Memory B cell (primary cell): ENCODE data around the gene RBM39.
A peak's percentile ranks its signal among the peaks of the same experiment; 100 is the strongest.
"Not testable (repeated sequence)": the region's sequence is repeated elsewhere in the genome, so short reads cannot be mapped to it uniquely, and the experiment has no call there.

Experiments used
- ATAC-seq: fragments of 150-1000 bp; cut with Tn5 transposase; 2 replicates; pipeline ENCODE4 v1.10.0; 2021; ENCODE audit warnings: low read depth, mild to moderate bottlenecking, moderate library complexity
- DNase-seq, 2 donors: peaks; one replicate each; pipeline ENCODE4 v3.0.0; 2022; ENCODE audit warnings: low spot score in 2 of 2
- H3K27ac Mint-ChIP-seq: one replicate; pipeline ENCODE4 v1.8.0; 2022; ENCODE audit warnings: mild to moderate bottlenecking, moderate library complexity, mixed read lengths
- H3K27me3 Mint-ChIP-seq: one replicate; pipeline ENCODE4 v1.8.0; 2022; ENCODE audit warnings: mixed read lengths
- H3K36me3 Mint-ChIP-seq: one replicate; pipeline ENCODE4 v1.8.0; 2022; ENCODE audit warnings: mild to moderate bottlenecking, mixed read lengths
- H3K4me1 Mint-ChIP-seq: one replicate; pipeline ENCODE4 v1.8.0; 2022; ENCODE audit warnings: mixed read lengths
- H3K4me3 Mint-ChIP-seq: one replicate; pipeline ENCODE4 v1.8.0; 2022; ENCODE audit warnings: mild to moderate bottlenecking, moderate library complexity, mixed read lengths
- H3K9me3 Mint-ChIP-seq: one replicate; pipeline ENCODE4 v1.8.0; 2022; ENCODE audit warnings: mixed read lengths

Gene RBM39

GRCh38 chr20:35729283-35729807 is 12.7 kb downstream of the RBM39 start:
- Mint-ChIP-seq H3K27ac (no peak overlapping the region), H3K36me3 (peaks cover 30% of the 10 kb centered on the region), H3K9me3 (no peaks in the 10 kb centered on the region), H3K27me3 (no peaks in the 10 kb centered on the region), H3K4me3 (no peak overlapping the region), H3K4me1 (peaks cover 10% of the 10 kb centered on the region)
- ATAC-seq, result no peak
- no peak for DNase-seq

DNA sequence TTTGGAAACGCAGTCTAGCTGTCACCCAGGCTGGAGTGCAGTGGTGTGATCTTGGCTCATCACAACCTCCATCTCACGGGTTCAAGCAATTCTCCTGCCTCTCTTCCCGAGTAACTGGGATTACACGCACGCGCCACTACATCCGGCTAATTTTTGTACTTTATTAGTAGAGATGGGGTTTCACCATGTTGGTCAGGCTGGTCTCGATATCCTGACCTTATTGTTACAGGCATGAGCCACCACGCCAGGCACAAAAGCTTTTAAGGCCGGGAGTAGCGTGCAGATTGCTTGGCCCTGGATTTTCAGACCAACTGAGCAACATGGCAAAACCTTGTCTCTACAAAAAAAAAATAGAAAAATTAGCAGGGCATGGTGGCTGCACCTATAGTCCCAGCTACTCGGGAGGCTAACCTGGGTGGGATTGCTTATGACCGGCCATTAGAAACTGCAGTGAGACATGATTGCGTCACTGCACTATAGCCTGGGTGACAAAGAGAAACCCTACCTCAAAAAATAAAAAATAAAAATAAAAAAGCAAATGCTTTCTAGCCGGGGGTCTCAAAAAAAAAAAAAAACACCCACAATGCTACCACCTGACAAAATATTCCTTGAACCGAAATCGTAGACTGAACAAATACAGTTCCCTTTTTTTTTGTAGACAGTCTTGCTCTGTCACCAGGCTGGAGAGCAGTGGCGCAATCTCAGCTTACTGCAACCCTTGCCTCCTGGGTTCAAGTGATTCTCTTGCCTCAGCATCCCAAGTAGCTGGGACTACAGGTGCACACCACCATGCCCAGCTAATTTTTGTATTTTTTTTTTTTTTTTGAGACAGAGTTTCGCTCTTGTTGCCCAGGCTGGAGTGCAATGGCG is 15.0 kb downstream of the RBM39 start:
- Mint-ChIP-seq H3K9me3 (no peaks in the 10 kb centered on the region), H3K27ac (no peak overlapping the region), H3K27me3 (no peaks in the 10 kb centered on the region), H3K4me3 (no peak overlapping the region), H3K36me3 (peaks cover 29% of the 10 kb centered on the region), H3K4me1 (peaks cover 9% of the 10 kb centered on the region)
- DNase-seq, result no peak
- peak; percentile 10 for ATAC-seq

DNA sequence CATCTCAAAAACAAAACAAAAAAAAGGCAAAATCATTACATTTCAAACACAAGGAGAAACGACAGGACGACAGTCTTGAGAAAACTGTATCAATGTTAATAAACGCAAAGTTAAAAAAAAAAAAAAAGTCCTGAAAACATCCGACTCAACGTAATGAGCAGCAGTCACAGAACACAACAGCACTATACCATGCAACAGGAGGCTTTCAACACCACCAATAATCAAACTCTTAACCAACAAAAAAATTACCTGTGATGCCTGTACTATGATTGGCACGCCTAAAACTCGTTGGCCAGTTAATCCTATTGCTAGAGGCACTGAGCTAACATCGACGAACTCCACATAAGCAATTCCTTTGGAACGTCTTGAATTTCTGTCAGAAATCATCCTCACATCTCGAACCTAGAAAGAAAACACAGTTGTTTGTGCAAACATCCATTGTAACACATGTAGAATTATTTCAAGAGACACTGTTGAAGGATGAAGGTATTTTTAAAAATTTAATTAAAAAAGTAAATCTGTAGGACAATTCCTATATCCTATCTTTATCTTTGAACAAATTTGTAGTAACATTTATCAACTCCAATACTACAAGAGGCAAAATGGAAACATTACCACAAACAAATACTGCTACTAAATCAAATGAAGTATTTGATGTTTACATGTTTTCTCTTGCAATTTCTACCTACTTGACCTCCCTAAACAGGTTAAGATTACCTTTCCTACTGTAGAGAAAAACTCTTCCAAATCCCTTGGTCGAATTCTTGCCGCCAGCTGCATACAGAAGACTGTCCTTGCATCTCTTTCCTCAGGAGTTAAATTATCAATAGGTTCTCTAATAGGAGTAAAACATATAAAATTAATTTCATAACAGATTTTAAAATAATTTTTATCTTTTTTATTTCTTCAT is 17.5 kb downstream of the RBM39 start:
- Mint-ChIP-seq H3K9me3 (no peaks in the 10 kb centered on the region), H3K4me1 (peaks cover 8% of the 10 kb centered on the region), H3K27me3 (no peaks in the 10 kb centered on the region), H3K4me3 (no peak overlapping the region), H3K36me3 (peaks cover 32% of the 10 kb centered on the region), H3K27ac (no peak overlapping the region)
- no peak for ATAC-seq
- no peak for DNase-seq

DNA sequence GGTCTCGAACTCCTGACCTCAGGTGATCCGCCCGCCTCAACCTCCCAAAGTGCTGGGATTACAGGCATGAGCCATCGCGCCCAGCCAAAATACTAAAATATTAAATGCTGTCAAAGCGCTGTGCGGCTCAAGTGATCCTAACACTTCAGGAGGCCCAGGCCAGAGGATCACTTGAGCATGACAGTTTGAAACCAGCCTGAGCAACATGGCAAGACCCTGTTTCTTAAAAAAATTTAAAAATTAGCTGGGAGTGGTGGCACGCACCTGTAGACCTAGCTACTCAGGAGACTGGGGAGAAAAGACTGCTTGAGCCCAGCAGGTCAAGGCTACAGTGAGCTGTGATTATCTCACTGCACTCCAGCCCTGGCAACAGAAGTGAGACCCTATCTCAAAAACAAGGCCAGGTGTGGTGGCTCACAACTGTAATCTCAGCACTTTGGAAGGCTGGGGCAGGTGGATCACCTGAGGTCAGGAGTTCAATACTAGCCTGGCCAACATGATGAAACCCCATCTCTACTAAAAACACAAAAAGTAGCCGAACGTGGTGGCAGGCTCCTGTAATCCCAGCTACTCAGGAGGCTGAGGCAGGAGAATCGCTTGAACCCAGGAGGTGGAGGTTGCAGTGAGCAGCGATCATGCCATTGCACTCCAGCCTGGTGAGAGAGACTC is 18.3 kb downstream of the RBM39 start:
- H3K4me1 Mint-ChIP-seq, ATAC-seq, H3K4me3 Mint-ChIP-seq, H3K27ac Mint-ChIP-seq, H3K27me3 Mint-ChIP-seq, H3K9me3 Mint-ChIP-seq, DNase-seq: not testable (repeated sequence)
- H3K36me3 Mint-ChIP-seq, result peaks cover 34% of the 10 kb centered on the region

DNA sequence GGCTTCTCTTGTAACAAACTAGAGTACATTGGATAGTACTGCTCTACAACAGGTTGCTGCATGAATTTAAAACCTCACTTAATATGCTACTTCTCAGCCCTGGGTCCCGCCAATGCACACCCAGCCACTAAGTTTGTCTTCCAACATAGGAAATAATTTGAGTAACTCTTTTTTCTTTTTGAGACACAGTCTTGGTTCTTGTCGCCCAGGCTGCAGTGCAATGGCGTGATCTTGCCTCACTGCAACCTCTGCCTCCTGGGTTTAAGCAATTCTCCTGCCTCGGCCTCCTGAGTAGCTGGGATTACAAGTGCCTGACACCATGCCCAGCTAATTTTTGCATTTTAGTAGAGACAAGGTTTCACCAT is 18.8 kb downstream of the RBM39 start:
- peaks cover 34% of the 10 kb centered on the region for H3K36me3 Mint-ChIP-seq
- not testable (repeated sequence) for ATAC-seq, DNase-seq

GRCh38 chr20:35721621-35722020 is 20.4 kb downstream of the RBM39 start:
- no peaks in the 10 kb centered on the region for H3K27me3 Mint-ChIP-seq
- DNase-seq, result no peak
- no peak for ATAC-seq
- peaks cover 10% of the 10 kb centered on the region for H3K4me1 Mint-ChIP-seq
- no peak overlapping the region for H3K4me3 Mint-ChIP-seq
- peaks cover 33% of the 10 kb centered on the region for H3K36me3 Mint-ChIP-seq
- no peaks in the 10 kb centered on the region for H3K9me3 Mint-ChIP-seq
- peak overlapping the region; percentile 69 for H3K27ac Mint-ChIP-seq

More for the DNA sequence above, 18.8 kb downstream of the RBM39 start:
- not testable (repeated sequence) for H3K4me3 Mint-ChIP-seq, H3K4me1 Mint-ChIP-seq, H3K9me3 Mint-ChIP-seq, H3K27me3 Mint-ChIP-seq, H3K27ac Mint-ChIP-seq

GRCh38 chr20:35721219-35721618 is 20.8 kb downstream of the RBM39 start:
- Mint-ChIP-seq H3K36me3 (peaks cover 35% of the 10 kb centered on the region), H3K9me3 (no peaks in the 10 kb centered on the region), H3K4me1 (peaks cover 10% of the 10 kb centered on the region), H3K27me3 (no peaks in the 10 kb centered on the region), H3K4me3 (no peak overlapping the region), H3K27ac (no peak overlapping the region)
- no peak for ATAC-seq
- DNase-seq, result no peak

DNA sequence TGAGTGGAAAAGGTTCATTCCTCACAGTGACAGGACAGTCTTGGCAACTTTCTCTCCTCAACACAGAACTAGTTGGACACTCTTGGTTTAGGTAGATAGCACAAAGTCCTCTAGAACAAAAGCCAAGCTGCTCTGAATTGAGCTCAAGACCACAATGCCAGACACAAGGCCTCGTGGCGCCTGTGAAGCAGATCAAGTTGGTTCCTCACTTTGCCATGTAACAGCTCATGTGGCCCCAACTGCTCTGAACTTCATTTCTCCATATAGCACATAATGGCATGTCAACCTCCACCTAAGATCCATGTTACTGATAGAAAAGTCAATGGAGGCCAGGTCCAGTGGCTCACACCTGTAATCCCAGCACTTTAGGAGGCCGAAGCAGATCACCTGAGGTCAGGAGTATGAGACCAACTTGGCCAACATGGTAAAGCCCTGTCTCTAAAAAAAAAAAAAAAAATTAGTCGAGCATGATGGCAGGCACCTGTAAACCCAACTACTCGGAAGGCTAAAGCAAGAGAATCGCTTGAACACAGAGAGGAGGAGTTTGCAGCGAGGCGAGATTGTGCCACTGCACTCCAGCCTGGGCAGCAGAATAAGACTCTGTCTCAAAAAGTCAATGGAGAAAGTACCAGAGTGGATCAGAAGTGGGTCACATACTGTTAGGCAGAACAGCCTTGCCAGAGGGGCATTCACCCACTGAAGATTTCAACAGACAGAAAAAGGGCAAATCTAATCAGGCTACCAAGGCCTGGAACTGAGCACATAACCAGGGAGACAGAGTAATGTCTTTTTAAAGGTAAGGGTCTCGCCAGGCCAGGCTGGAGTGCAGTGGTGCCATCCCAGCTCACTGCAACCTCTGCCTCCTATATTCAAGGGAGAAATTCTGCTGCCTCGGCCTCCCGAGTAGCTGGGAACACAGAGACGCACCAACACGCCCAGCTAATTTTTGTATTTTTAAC is 21.6 kb downstream of the RBM39 start:
- peak overlapping the region; percentile 68 for H3K27ac Mint-ChIP-seq
- H3K36me3 Mint-ChIP-seq, result peaks cover 36% of the 10 kb centered on the region
- H3K27me3 Mint-ChIP-seq, result no peaks in the 10 kb centered on the region
- H3K4me1 Mint-ChIP-seq, result peaks cover 12% of the 10 kb centered on the region
- no peak for DNase-seq
- H3K9me3 Mint-ChIP-seq, result no peaks in the 10 kb centered on the region
- no peak for ATAC-seq
- H3K4me3 Mint-ChIP-seq, result no peak overlapping the region

DNA sequence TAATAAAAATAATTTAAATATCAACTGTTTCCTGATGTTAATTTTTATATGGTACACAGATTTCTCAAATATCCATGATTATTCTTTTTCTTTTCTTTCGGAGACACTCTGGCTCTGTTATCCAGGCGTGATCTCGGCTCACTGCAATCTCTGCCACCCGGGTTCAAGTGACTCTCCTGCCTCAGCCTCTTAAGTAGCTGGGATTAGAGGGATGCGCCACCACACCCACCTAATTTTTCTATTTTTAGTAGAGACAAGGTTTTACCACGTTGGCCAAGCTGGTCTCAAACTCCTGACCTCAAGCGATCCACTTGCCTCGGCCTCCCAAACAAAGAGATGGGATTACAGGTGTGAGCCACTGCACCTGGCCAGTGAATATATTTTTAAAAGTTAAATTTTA is 22.3 kb downstream of the RBM39 start:
- ATAC-seq (no peak), DNase-seq (no peak)
- Mint-ChIP-seq H3K36me3 (peaks cover 31% of the 10 kb centered on the region), H3K9me3 (no peaks in the 10 kb centered on the region), H3K4me1 (peaks cover 10% of the 10 kb centered on the region), H3K4me3 (no peak overlapping the region), H3K27ac (peak overlapping the region; percentile 68), H3K27me3 (no peaks in the 10 kb centered on the region)

- ATAC-seq (no peak), DNase-seq (no peak)
- Mint-ChIP-seq H3K4me1 (peaks cover 11% of the 10 kb centered on the region), H3K36me3 (peaks cover 29% of the 10 kb centered on the region), H3K27me3 (no peaks in the 10 kb centered on the region), H3K9me3 (no peaks in the 10 kb centered on the region), H3K4me3 (no peak overlapping the region), H3K27ac (peak overlapping the region; percentile 41)
These were observed 23.0 kb downstream of the RBM39 start for GRCh38 chr20:35718972-35719635.

- peaks cover 31% of the 10 kb centered on the region for H3K36me3 Mint-ChIP-seq
- DNase-seq, ATAC-seq, H3K27me3 Mint-ChIP-seq, H3K4me3 Mint-ChIP-seq, H3K27ac Mint-ChIP-seq, H3K9me3 Mint-ChIP-seq: not testable (repeated sequence)
- H3K4me1 Mint-ChIP-seq, result peaks cover 13% of the 10 kb centered on the region
These were observed 23.7 kb downstream of the RBM39 start for GRCh38 chr20:35718321-35718720.

DNA sequence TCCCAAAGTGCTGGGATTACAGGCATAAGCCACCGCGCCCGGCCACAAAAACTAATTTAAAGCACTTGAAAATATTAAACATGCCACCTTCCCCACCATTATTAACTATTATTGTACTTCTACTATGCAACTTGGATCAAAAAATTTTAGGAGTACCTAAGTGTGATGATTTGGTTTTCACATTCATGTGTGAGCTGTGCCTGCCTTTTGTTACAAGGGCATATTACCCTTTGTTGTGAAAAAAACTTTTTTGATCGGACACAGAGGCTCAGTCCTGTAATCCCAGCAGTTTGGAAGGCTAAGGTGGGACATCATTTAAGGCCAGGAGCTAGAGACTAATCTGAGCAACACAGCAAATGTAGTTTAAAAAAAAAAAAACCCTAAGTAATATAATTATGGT is 25.7 kb downstream of the RBM39 start:
- peaks cover 8% of the 10 kb centered on the region for H3K4me1 Mint-ChIP-seq
- ATAC-seq (no peak), DNase-seq (no peak)
- no peaks in the 10 kb centered on the region for H3K27me3 Mint-ChIP-seq
- H3K9me3 Mint-ChIP-seq, result no peaks in the 10 kb centered on the region
- peaks cover 23% of the 10 kb centered on the region for H3K36me3 Mint-ChIP-seq
- no peak overlapping the region for H3K4me3 Mint-ChIP-seq
- no peak overlapping the region for H3K27ac Mint-ChIP-seq
